Liver (tissue), 3 donors: ENCODE measurements around the gene TREML2.

Experiments
- EGR1 ChIP-seq, 2 donors: IDR thresholded peaks; 2 replicates each; pipeline ENCODE4 v1.6.1; 2016 to 2018; ENCODE audit warnings: antibody characterized with exemption in 2 of 2, low read depth in 2 of 2
- FOXA1 ChIP-seq: IDR thresholded peaks from 2 replicates; pipeline ENCODE4 v1.6.1; 2016; ENCODE audit warnings: antibody characterized with exemption
- HNF4A ChIP-seq, 2 donors: conservative IDR thresholded peaks; 2 replicates each; pipeline ENCODE4 v1.6.1; 2016; ENCODE audit warnings: antibody characterized with exemption in 2 of 2, mild to moderate bottlenecking in 2 of 2
- JUND ChIP-seq, 2 donors: IDR thresholded peaks; 2 replicates each; pipeline ENCODE4 v1.6.1; 2016; ENCODE audit warnings: antibody characterized with exemption in 2 of 2
- RXRA ChIP-seq, 2 donors: IDR thresholded peaks; 2 replicates each; pipeline ENCODE4 v1.6.1; 2017 to 2018; ENCODE audit warnings: antibody characterized with exemption in 2 of 2, mild to moderate bottlenecking in 1 of 2
- SP1 ChIP-seq: IDR thresholded peaks from 2 replicates; pipeline ENCODE4 v1.6.1; 2018; ENCODE audit warnings: antibody characterized with exemption, mild to moderate bottlenecking
- TAF1 ChIP-seq: conservative IDR thresholded peaks from 2 replicates; pipeline ENCODE4 v1.6.1; 2016; ENCODE audit warnings: antibody characterized with exemption, mild to moderate bottlenecking
- YY1 ChIP-seq: IDR thresholded peaks from 2 replicates; pipeline ENCODE4 v1.6.1; 2016; ENCODE audit warnings: antibody characterized with exemption, mild to moderate bottlenecking
- ZBTB33 ChIP-seq: IDR thresholded peaks from 2 replicates; pipeline ENCODE4 v1.6.1; 2016; ENCODE audit warnings: antibody characterized with exemption
- TF ChIP-seq, protein P1 (sequence below): fragments of 150-350 bp; IDR thresholded peaks from 2 replicates; pipeline ENCODE4 v1.5.1; 2017; ENCODE audit warnings: improper control_type of control experiment, low read depth, low read length; ENCODE audit not compliant: missing input control
- TF ChIP-seq, protein P2 (sequence below): IDR thresholded peaks from 2 replicates; pipeline ENCODE4 v1.6.1; 2016; ENCODE audit warnings: antibody characterized with exemption, mild to moderate bottlenecking
- TF ChIP-seq, protein P3 (sequence below): IDR thresholded peaks from 2 replicates; pipeline ENCODE4 v1.6.1; 2016; ENCODE audit warnings: antibody characterized with exemption
- donor health status: healthy.
- donor health status: healthy.

- no peak for TF ChIP-seq HNF4A (conservative IDR thresholded peaks at IDR 0.05)
- no peak for TF ChIP-seq FOXA1
- TF ChIP-seq, protein P1, sequence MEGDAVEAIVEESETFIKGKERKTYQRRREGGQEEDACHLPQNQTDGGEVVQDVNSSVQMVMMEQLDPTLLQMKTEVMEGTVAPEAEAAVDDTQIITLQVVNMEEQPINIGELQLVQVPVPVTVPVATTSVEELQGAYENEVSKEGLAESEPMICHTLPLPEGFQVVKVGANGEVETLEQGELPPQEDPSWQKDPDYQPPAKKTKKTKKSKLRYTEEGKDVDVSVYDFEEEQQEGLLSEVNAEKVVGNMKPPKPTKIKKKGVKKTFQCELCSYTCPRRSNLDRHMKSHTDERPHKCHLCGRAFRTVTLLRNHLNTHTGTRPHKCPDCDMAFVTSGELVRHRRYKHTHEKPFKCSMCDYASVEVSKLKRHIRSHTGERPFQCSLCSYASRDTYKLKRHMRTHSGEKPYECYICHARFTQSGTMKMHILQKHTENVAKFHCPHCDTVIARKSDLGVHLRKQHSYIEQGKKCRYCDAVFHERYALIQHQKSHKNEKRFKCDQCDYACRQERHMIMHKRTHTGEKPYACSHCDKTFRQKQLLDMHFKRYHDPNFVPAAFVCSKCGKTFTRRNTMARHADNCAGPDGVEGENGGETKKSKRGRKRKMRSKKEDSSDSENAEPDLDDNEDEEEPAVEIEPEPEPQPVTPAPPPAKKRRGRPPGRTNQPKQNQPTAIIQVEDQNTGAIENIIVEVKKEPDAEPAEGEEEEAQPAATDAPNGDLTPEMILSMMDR = no peak
- no peak for TF ChIP-seq TAF1
- no peak for TF ChIP-seq ZBTB33
- TF ChIP-seq, protein P2, sequence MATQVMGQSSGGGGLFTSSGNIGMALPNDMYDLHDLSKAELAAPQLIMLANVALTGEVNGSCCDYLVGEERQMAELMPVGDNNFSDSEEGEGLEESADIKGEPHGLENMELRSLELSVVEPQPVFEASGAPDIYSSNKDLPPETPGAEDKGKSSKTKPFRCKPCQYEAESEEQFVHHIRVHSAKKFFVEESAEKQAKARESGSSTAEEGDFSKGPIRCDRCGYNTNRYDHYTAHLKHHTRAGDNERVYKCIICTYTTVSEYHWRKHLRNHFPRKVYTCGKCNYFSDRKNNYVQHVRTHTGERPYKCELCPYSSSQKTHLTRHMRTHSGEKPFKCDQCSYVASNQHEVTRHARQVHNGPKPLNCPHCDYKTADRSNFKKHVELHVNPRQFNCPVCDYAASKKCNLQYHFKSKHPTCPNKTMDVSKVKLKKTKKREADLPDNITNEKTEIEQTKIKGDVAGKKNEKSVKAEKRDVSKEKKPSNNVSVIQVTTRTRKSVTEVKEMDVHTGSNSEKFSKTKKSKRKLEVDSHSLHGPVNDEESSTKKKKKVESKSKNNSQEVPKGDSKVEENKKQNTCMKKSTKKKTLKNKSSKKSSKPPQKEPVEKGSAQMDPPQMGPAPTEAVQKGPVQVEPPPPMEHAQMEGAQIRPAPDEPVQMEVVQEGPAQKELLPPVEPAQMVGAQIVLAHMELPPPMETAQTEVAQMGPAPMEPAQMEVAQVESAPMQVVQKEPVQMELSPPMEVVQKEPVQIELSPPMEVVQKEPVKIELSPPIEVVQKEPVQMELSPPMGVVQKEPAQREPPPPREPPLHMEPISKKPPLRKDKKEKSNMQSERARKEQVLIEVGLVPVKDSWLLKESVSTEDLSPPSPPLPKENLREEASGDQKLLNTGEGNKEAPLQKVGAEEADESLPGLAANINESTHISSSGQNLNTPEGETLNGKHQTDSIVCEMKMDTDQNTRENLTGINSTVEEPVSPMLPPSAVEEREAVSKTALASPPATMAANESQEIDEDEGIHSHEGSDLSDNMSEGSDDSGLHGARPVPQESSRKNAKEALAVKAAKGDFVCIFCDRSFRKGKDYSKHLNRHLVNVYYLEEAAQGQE = no peak
- TF ChIP-seq JUND (IDR thresholded peaks at IDR 0.05) = no peak
- TF ChIP-seq SP1 = no peak
- TF ChIP-seq YY1 = no peak
- TF ChIP-seq EGR1 (IDR thresholded peaks at IDR 0.05; ENCODE audit: low read depth in 2 of 2) = no peak
- TF ChIP-seq, protein P3, sequence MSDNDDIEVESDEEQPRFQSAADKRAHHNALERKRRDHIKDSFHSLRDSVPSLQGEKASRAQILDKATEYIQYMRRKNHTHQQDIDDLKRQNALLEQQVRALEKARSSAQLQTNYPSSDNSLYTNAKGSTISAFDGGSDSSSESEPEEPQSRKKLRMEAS = no peak
- TF ChIP-seq RXRA (IDR thresholded peaks at IDR 0.05) = no peak
Measured at GRCh38 chr6:41200296-41200900, 551 bp downstream of the TREML2 start.
